H9 (cell line): ENCODE results near the gene TRAPPC14. TPM values are rescaled to one million over a fixed set of nuclear protein-coding genes. Genes with fewer than 3 reads are reported as not detected.

Experiments used
- DNase-seq: peaks from one replicate; pipeline ENCODE4 v3.0.0-alpha.2; 2017
- H2AFZ ChIP-seq: one replicate; pipeline ENCODE4 v1.6.1; 2013; ENCODE audit warnings: mild to moderate bottlenecking, low read length, control low read depth, moderate library complexity
- H2AK5ac ChIP-seq: 2 replicates; pipeline ENCODE4 v1.6.1; 2013; ENCODE audit warnings: low read length, control low read depth, mixed read lengths; ENCODE audit not compliant: insufficient read length
- H2BK120ac ChIP-seq: one replicate; pipeline ENCODE4 v1.6.1; 2013; ENCODE audit warnings: low read depth, mild to moderate bottlenecking, low read length, control low read depth, inconsistent platforms; ENCODE audit not compliant: poor library complexity, severe bottlenecking
- H2BK12ac ChIP-seq: 2 replicates; pipeline ENCODE4 v1.6.1; 2013; ENCODE audit warnings: low read length, control low read depth, mixed read lengths, low read depth; ENCODE audit not compliant: insufficient read length
- H2BK15ac ChIP-seq: 2 replicates; pipeline ENCODE4 v1.6.1; 2013; ENCODE audit warnings: low read depth, low read length, control low read depth
- H2BK20ac ChIP-seq: one replicate; pipeline ENCODE4 v1.6.1; 2013; ENCODE audit warnings: low read depth, mild to moderate bottlenecking, low read length, control low read depth, inconsistent platforms; ENCODE audit not compliant: poor library complexity, severe bottlenecking
- H2BK5ac ChIP-seq: 2 replicates; pipeline ENCODE4 v1.6.1; 2013; ENCODE audit warnings: low read length, control low read depth, mixed read lengths; ENCODE audit not compliant: insufficient read length
- H3K14ac ChIP-seq: 2 replicates; pipeline ENCODE4 v1.6.1; 2013; ENCODE audit warnings: low read length, control low read depth; ENCODE audit not compliant: insufficient read depth
- H3K18ac ChIP-seq: 2 replicates; pipeline ENCODE4 v1.6.1; 2013; ENCODE audit warnings: low read depth, mild to moderate bottlenecking, mixed read lengths, low read length, control low read depth; ENCODE audit not compliant: insufficient read length
- H3K23ac ChIP-seq: 2 replicates; pipeline ENCODE4 v1.6.1; 2013; ENCODE audit warnings: low read length, control low read depth, mixed read lengths, low read depth; ENCODE audit not compliant: insufficient read length
- H3K23me2 ChIP-seq: 2 replicates; pipeline ENCODE4 v1.6.1; 2013; ENCODE audit warnings: low read depth, mild to moderate bottlenecking, mixed read lengths, low read length, control low read depth; ENCODE audit not compliant: insufficient read length, poor library complexity, severe bottlenecking
- H3K27ac ChIP-seq: 2 replicates; pipeline ENCODE4 v1.5.1; 2013; ENCODE audit warnings: low read length, control low read depth, mixed read lengths, low read depth; ENCODE audit not compliant: insufficient read length
- H3K27me3 ChIP-seq: 2 replicates; pipeline ENCODE4 v1.6.1; 2013; ENCODE audit warnings: low read length, control low read depth, inconsistent platforms; ENCODE audit not compliant: insufficient read depth
- H3K4ac ChIP-seq: 2 replicates; pipeline ENCODE4 v1.6.1; 2013; ENCODE audit warnings: low read depth, mild to moderate bottlenecking, control low read depth, inconsistent platforms, low read length, moderate library complexity
- H3K4me1 ChIP-seq: 2 replicates; pipeline ENCODE4 v1.6.1; 2013; ENCODE audit warnings: low read length, control low read depth, inconsistent platforms; ENCODE audit not compliant: insufficient read depth
- H3K4me2 ChIP-seq: 2 replicates; pipeline ENCODE4 v1.6.1; 2013; ENCODE audit warnings: low read length, control low read depth, mixed read lengths; ENCODE audit not compliant: insufficient read length, insufficient read depth
- H3K56ac ChIP-seq: 2 replicates; pipeline ENCODE4 v1.6.1; 2013; ENCODE audit warnings: low read depth, mild to moderate bottlenecking, mixed read lengths, low read length, control low read depth; ENCODE audit not compliant: insufficient read length
- H3K79me1 ChIP-seq: 2 replicates; pipeline ENCODE4 v1.6.1; 2013; ENCODE audit warnings: low read depth, mild to moderate bottlenecking, moderate library complexity, low read length, control low read depth, inconsistent platforms; ENCODE audit not compliant: insufficient read depth, poor library complexity, severe bottlenecking
- H3K79me2 ChIP-seq: 2 replicates; pipeline ENCODE4 v1.6.1; 2013; ENCODE audit warnings: low read length, control low read depth, inconsistent platforms; ENCODE audit not compliant: insufficient read depth
- H3K9ac ChIP-seq: 2 replicates; pipeline ENCODE4 v1.6.1; 2013; ENCODE audit warnings: low read length, control low read depth, mixed read lengths; ENCODE audit not compliant: insufficient read length; ENCODE audit errors: extremely low read depth
- H3K9me3 ChIP-seq: one replicate; pipeline ENCODE4 v1.6.1; 2013; ENCODE audit warnings: low read depth, low read length, inconsistent platforms; ENCODE audit not compliant: control insufficient read depth
- H3T11ph ChIP-seq: one replicate; pipeline ENCODE4 v1.6.1; 2013; ENCODE audit warnings: mild to moderate bottlenecking, low read length, control low read depth, inconsistent platforms
- H4K20me1 ChIP-seq: one replicate; pipeline ENCODE4 v1.6.1; 2013; ENCODE audit not compliant: control insufficient read depth, insufficient read length, insufficient read depth
- H4K5ac ChIP-seq: 2 replicates; pipeline ENCODE4 v1.6.1; 2013; ENCODE audit warnings: low read depth, mild to moderate bottlenecking, mixed read lengths, low read length, control low read depth; ENCODE audit not compliant: insufficient read length
- H4K8ac ChIP-seq: replicated peaks from 2 replicates; pipeline ENCODE4 v1.6.1; 2013; ENCODE audit warnings: low read length, control low read depth, mixed read lengths, low read depth; ENCODE audit not compliant: insufficient read length
- H4K91ac ChIP-seq: 2 replicates; pipeline ENCODE4 v1.6.1; 2013; ENCODE audit warnings: low read depth, mild to moderate bottlenecking, moderate library complexity, mixed read lengths, low read length, control low read depth; ENCODE audit not compliant: insufficient read length
- H3K27ac Mint-ChIP-seq, 3 experiments: 2 replicates in 2 of 3; 3 replicates in 1 of 3; pipeline ENCODE4 v1.8.0; 2020 to 2021; ENCODE audit warnings: mixed read lengths in 3 of 3, mild to moderate bottlenecking in 1 of 3, moderate library complexity in 1 of 3
- H3K27me3 Mint-ChIP-seq: 2 replicates; pipeline ENCODE4 v1.8.0; 2021; ENCODE audit warnings: low read depth, mild to moderate bottlenecking, moderate library complexity, mixed read lengths
- H3K36me3 Mint-ChIP-seq, 3 experiments: 2 replicates in 2 of 3; 3 replicates in 1 of 3; pipeline ENCODE4 v1.8.0; 2020 to 2021; ENCODE audit warnings: low read depth in 3 of 3, mixed read lengths in 3 of 3; ENCODE audit not compliant: insufficient read depth in 1 of 3
- H3K4me1 Mint-ChIP-seq, 2 experiments: 2 replicates each; pipeline ENCODE4 v1.8.0; 2020; ENCODE audit warnings: mixed read lengths in 2 of 2
- H3K4me3 Mint-ChIP-seq, 2 experiments: 2 replicates in 1 of 2; 3 replicates in 1 of 2; pipeline ENCODE4 v1.8.0; 2020 to 2021; ENCODE audit warnings: mild to moderate bottlenecking in 2 of 2, mixed read lengths in 2 of 2, moderate library complexity in 1 of 2
- H3K9me3 Mint-ChIP-seq, 2 experiments: 2 replicates in 1 of 2; 3 replicates in 1 of 2; pipeline ENCODE4 v1.8.0; 2020; ENCODE audit warnings: mild to moderate bottlenecking in 2 of 2, mixed read lengths in 2 of 2, moderate library complexity in 1 of 2
- CTCF ChIP-seq: fragments of 200-600 bp; sonication (generic); conservative IDR thresholded peaks from 3 replicates; pipeline ENCODE4 v1.8.0; 2021; ENCODE audit warnings: antibody characterized with exemption, mild to moderate bottlenecking
- WGBS: extraction: QIAGEN DNeasy Blood & Tissue Kit; methylation state at CpG from one replicate; pipeline ENCODE4 v1.1.7; 2013; ENCODE audit warnings: missing lambda C conversion rate, low lambda C conversion rate, mixed read lengths; ENCODE audit not compliant: insufficient read length; ENCODE audit errors: extremely low coverage; 5-methylcytosine and 5-hydroxymethylcytosine counted together
- total RNA-seq: library from RNA; stranded (reverse); gene quantifications from 2 replicates; pipeline ENCODE4 v1.2.1, GENCODE V29; 2021

Gene TRAPPC14
- total RNA-seq, 1 experiment from 2014 or later, result 32.8 TPM

GRCh38 chr7:100176096-100177044 lies 17.8 kb upstream of the TRAPPC14 start:
- H3K27me3 Mint-ChIP-seq, result peaks cover 32% of the 10 kb centered on the region
- Histone ChIP-seq H3K4me1 (no peaks in the 10 kb centered on the region; the same call in 1 of the 2 replicates), H3K27me3 (no peaks in the 10 kb centered on the region; the same call in 1 of the 2 replicates), H4K8ac (no peak overlapping the region), H3T11ph (no peak overlapping the region), H3K79me2 (no peaks in the 10 kb centered on the region; the same call in 1 of the 2 replicates), H3K23ac (no peak overlapping the region), H2BK5ac (no peak overlapping the region), H4K20me1 (no peaks in the 10 kb centered on the region), H2BK120ac (no peak overlapping the region), H3K56ac (no peak overlapping the region), H3K27ac (no peak overlapping the region), H2AFZ (no peak overlapping the region), H3K4ac (no peak overlapping the region), H4K91ac (no peak overlapping the region), H4K5ac (peak overlapping the region; percentile 46), H3K18ac (no peak overlapping the region), H2BK12ac (no peak overlapping the region), H2BK20ac (no peak overlapping the region), H2BK15ac (no peak overlapping the region), H3K79me1 (no peaks in the 10 kb centered on the region), H3K9ac (peak overlapping the region; percentile 26), H3K9me3 (no peaks in the 10 kb centered on the region), H3K4me2 (peak overlapping the region; percentile 80), H3K14ac (peak overlapping the region; percentile 95; the same call in 1 of the 2 replicates), H2AK5ac (no peak overlapping the region), H3K23me2 (peaks cover 9% of the 10 kb centered on the region)
- no peak for DNase-seq
- WGBS, result no CpG with 5 or more reads among the region's 14 CpGs
- no peak for TF ChIP-seq CTCF
- peaks cover 26 to 29% (median 28%) of the 10 kb centered on the region in 3 experiments; a peak in 6 of 7 replicates for H3K36me3 Mint-ChIP-seq
- peaks cover 20 to 26% of the 10 kb centered on the region in 2 experiments for H3K4me1 Mint-ChIP-seq
- H3K4me3 Mint-ChIP-seq, result peak overlapping the region; percentile 85 to 95
- no peaks in the 10 kb centered on the region for H3K9me3 Mint-ChIP-seq
- H3K27ac Mint-ChIP-seq, result peak overlapping the region in 1 of 3 experiments; percentile 75; a peak in 1 of 7 replicates
